MCF 10A (cell line): ENCODE data around the gene GLTP. TPM values are rescaled to one million over a fixed set of nuclear protein-coding genes. Genes with fewer than 3 reads are reported as not detected.

Source experiments
- BruUV-seq: library from RNA; stranded (reverse); fragments of 400-500 nt; replicated peaks from 2 replicates; lab custom pipeline; 2021; lab: Mats Ljungman, UMichigan
- CTCF ChIA-PET: fragments of 300-600 bp; sonication (Branson Sonifier 250); formaldehyde crosslinking; extraction: SDS; loops from one replicate; lab custom pipeline; 2021; ENCODE audit warnings: antibody characterized with exemption, inconsistent platforms; lab: Yijun Ruan, JAX
- POLR2A ChIA-PET: fragments of 300-600, 350-650 bp; sonication (Branson Sonifier 250); formaldehyde crosslinking; extraction: SDS; loops from one replicate; lab custom pipeline; 2020; ENCODE audit warnings: antibody characterized with exemption, inconsistent platforms; lab: Yijun Ruan, JAX
- DNase-seq: peaks from one replicate; pipeline ENCODE4 v3.0.0-alpha.2; 2018; ENCODE audit not compliant: unreplicated experiment
- H3K27ac Mint-ChIP-seq: one replicate; pipeline ENCODE4 v1.8.0; 2022; ENCODE audit warnings: mild to moderate bottlenecking, low read depth, mixed read lengths; ENCODE audit not compliant: unreplicated experiment
- H3K27me3 Mint-ChIP-seq: one replicate; pipeline ENCODE4 v1.8.0; 2022; ENCODE audit warnings: mixed read lengths; ENCODE audit not compliant: insufficient read depth, unreplicated experiment
- H3K36me3 Mint-ChIP-seq: one replicate; pipeline ENCODE4 v1.8.0; 2022; ENCODE audit warnings: mild to moderate bottlenecking, moderate library complexity, mixed read lengths; ENCODE audit not compliant: insufficient read depth, unreplicated experiment
- H3K4me1 Mint-ChIP-seq: one replicate; pipeline ENCODE4 v1.8.0; 2022; ENCODE audit warnings: mixed read lengths; ENCODE audit not compliant: insufficient read depth, unreplicated experiment
- H3K4me3 Mint-ChIP-seq: one replicate; pipeline ENCODE4 v1.8.0; 2022; ENCODE audit warnings: mild to moderate bottlenecking, moderate library complexity, mixed read lengths; ENCODE audit not compliant: unreplicated experiment
- H3K9me3 Mint-ChIP-seq: one replicate; pipeline ENCODE4 v1.8.0; 2022; ENCODE audit warnings: mixed read lengths; ENCODE audit not compliant: unreplicated experiment
- intact Hi-C: fragments of 100-400 bp; cut with micrococcal nuclease; formaldehyde crosslinking; loops from 2 replicates; pipeline ENCODE4 v1.14.1; 2022
- total RNA-seq: library from RNA; stranded (reverse); gene quantifications from 2 replicates; pipeline ENCODE4 v1.2.3, GENCODE V29; 2022
- TF ChIP-seq, protein P1 (sequence below): fragments of 200-600 bp; IDR thresholded peaks from one replicate; pipeline ENCODE4 v1.8.0; 2022; ENCODE audit warnings: antibody characterized with exemption, mild to moderate bottlenecking; ENCODE audit not compliant: unreplicated experiment

GLTP gene
- total RNA-seq, 1 experiment from 2014 or later: 37.2 TPM

DNA sequence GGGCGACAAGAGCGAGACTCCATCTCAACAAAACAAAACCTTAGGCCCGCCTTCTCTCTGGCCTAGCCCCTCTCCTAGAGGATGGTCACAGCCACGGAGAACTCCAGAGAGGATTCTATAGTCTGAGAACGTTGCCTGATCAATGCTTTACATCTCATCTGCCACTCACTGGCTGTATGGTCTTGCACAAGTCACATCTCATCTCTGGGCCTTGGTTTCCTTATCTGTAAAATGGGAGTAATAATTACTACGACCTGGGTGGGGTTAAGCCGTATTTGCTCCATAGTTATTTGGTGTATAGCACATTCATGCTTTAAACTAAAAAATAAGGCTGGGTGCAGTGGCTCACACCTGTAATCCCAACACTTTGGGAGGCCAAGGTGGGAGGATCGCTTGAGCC, 55.6 kb downstream of the GLTP start:
- Mint-ChIP-seq H3K4me1 (peaks cover 32% of the 10 kb centered on the region), H3K4me3 (no peak overlapping the region), H3K36me3 (no peaks in the 10 kb centered on the region), H3K27me3 (no peaks in the 10 kb centered on the region), H3K27ac (no peak overlapping the region), H3K9me3 (no peaks in the 10 kb centered on the region)
- intact Hi-C loops: no loop called here
- TF ChIP-seq, protein P1, sequence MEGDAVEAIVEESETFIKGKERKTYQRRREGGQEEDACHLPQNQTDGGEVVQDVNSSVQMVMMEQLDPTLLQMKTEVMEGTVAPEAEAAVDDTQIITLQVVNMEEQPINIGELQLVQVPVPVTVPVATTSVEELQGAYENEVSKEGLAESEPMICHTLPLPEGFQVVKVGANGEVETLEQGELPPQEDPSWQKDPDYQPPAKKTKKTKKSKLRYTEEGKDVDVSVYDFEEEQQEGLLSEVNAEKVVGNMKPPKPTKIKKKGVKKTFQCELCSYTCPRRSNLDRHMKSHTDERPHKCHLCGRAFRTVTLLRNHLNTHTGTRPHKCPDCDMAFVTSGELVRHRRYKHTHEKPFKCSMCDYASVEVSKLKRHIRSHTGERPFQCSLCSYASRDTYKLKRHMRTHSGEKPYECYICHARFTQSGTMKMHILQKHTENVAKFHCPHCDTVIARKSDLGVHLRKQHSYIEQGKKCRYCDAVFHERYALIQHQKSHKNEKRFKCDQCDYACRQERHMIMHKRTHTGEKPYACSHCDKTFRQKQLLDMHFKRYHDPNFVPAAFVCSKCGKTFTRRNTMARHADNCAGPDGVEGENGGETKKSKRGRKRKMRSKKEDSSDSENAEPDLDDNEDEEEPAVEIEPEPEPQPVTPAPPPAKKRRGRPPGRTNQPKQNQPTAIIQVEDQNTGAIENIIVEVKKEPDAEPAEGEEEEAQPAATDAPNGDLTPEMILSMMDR: no peak
- CTCF ChIA-PET: interaction anchor here (1.4 to 1.8 kb wide), 2 partner anchors 19 to 20 kb away, joined by 3 to 6 read pairs; no protein-coding TSS in a partner anchor
- DNase-seq: no peak
- no TSS peak for BruUV-seq
- POLR2A ChIA-PET: no interaction called here

DNA sequence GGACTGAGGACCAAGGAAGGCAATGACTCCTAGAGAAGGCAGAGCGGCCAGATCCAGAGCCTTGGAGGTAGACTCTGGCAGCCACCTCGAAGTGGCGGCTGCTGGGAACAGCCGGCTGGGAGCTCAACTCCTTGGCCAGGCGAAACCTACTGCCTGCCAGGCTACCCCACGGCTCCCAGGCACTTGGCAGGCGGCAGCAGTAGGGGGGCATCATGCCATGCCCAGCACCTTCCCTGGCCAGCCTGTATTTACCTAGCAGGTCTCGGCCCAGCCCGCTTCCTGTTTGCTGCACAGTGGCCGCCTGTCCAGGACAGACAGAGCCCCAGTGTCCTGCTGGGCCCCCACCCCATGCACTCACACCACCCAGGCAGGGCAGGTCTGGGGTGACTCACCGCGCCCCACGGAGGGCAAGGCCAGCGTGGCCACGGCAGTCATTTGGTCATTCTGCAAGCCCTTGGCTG, 57.4 kb downstream of the GLTP start:
- intact Hi-C loops: no loop called here
- H3K4me1 Mint-ChIP-seq: peaks cover 45% of the 10 kb centered on the region
- TF ChIP-seq, protein P1: no peak
- peak overlapping the region; percentile 27 for H3K27ac Mint-ChIP-seq
- no peak overlapping the region for H3K4me3 Mint-ChIP-seq
- POLR2A ChIA-PET: interaction anchor here (0.8 to 1.4 kb wide), 2 partner anchors 14 to 18 kb away, joined by 3 to 5 read pairs; no protein-coding TSS in a partner anchor
- no peaks in the 10 kb centered on the region for H3K9me3 Mint-ChIP-seq
- CTCF ChIA-PET: interaction anchor here (1.8 kb wide), 1 partner anchor 18 kb away, joined by 6 read pairs; no protein-coding TSS in a partner anchor
- H3K27me3 Mint-ChIP-seq: no peaks in the 10 kb centered on the region
- BruUV-seq: no TSS peak
- peak; percentile 47 for DNase-seq
- H3K36me3 Mint-ChIP-seq: no peaks in the 10 kb centered on the region

- peak overlapping the region; percentile 27 for H3K27ac Mint-ChIP-seq
- POLR2A ChIA-PET: interaction anchor here (1.4 kb wide), 1 partner anchor 15 kb away, joined by 5 read pairs; no protein-coding TSS in a partner anchor
- BruUV-seq: no TSS peak
- no peaks in the 10 kb centered on the region for H3K36me3 Mint-ChIP-seq
- H3K9me3 Mint-ChIP-seq: no peaks in the 10 kb centered on the region
- CTCF ChIA-PET: interaction anchor here (0.7 kb wide), 1 partner anchor 26 kb away, joined by 3 read pairs; no protein-coding TSS in a partner anchor
- intact Hi-C loops: no loop called here
- H3K27me3 Mint-ChIP-seq: no peaks in the 10 kb centered on the region
- TF ChIP-seq, protein P1: no peak
- DNase-seq: no peak
- H3K4me1 Mint-ChIP-seq: peaks cover 45% of the 10 kb centered on the region
- no peak overlapping the region for H3K4me3 Mint-ChIP-seq
Observed at GRCh38 chr12:109822416-109822815, 57.9 kb downstream of the GLTP start.

DNA sequence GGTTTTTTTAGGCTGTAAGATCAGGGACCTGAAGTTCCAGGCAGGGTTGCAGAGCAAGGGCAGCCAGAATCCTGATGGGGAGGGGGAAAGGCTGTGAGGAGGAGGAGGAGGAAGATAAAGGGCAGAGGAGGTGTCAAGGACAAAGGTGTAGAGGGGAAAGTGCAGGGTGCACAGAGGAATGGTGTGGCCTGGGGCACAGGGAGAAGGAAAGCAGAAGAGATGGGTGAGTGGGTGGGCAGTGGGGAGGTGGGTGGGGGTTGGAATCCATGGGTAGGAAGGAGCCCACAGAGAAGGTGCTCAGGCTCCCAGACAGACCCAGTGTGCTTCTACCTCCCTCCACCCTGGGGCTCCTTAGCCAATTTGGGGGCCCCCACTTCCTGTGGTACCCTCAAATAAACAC, 58.4 kb downstream of the GLTP start:
- Mint-ChIP-seq H3K9me3 (no peaks in the 10 kb centered on the region), H3K27me3 (no peaks in the 10 kb centered on the region), H3K4me1 (peaks cover 45% of the 10 kb centered on the region), H3K4me3 (no peak overlapping the region), H3K27ac (peak overlapping the region; percentile 22), H3K36me3 (no peaks in the 10 kb centered on the region)
- ChIA-PET POLR2A (interaction anchor here (1.2 to 4.6 kb wide), 3 partner anchors 8 to 15 kb away, joined by 5 to 47 read pairs (median 8); no protein-coding TSS in a partner anchor), CTCF (interaction anchor here (0.7 kb wide), 1 partner anchor 26 kb away, joined by 3 read pairs; no protein-coding TSS in a partner anchor)
- no peak for DNase-seq
- BruUV-seq: no TSS peak
- TF ChIP-seq, protein P1: no peak
- intact Hi-C loops: loop anchor here (2.0 kb wide), 1 partner anchor 17 kb away; no protein-coding TSS in a partner anchor
